GM10847 (cell line): ENCODE measurements around the gene ZNF506.

ENCODE experiments used
- POLR2A ChIP-seq: IDR thresholded peaks from 2 replicates; pipeline ENCODE4 v1.6.1; 2011; ENCODE audit not compliant: insufficient read length; ENCODE audit errors: extremely low read depth

The ZNF506 gene

GRCh38 chr19:19747357-19748220, 74.0 kb downstream of the ZNF506 start:
- TF ChIP-seq POLR2A: no peak

GRCh38 chr19:19746286-19747213, 75.0 kb downstream of the ZNF506 start:
- no peak for TF ChIP-seq POLR2A

DNA sequence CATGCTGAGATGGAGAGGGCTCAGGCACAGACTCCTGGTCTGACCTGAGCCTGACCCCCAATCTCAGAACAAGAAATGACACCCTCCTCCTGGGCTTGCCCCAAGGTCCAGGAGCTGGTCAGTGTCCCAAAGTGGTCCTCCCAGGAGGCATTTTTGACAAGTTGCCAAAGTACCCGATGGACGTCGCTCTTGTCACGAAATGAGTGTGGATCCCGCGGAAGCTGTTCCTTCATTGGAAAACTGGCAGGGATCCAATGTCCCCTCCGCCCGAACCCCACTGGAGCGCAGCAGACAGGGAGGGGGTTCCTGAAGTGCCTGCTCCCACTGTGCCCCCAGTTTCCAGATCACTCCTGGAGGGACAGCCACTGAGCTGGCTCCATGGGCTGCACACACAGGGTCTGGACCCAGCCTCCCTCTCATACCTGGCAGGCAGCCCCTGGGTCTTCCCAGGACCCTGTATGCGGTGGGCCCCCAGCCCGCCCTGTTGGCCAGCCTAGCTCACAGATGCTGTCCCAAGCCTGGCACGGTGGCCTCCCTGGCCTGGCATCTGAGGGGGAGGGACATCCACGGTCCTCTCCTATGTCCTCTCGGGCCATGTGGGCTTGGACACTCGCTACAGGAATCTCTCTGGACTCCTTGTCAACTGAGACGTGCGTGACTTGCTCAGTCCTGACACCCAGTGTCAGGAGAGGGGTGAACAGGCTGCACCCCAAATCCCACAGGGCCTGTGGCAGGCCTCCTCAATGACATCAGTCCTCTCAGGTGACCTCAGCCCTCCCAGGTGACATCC, 75.9 kb downstream of the ZNF506 start:
- TF ChIP-seq POLR2A: no peak

GRCh38 chr19:19744641-19745040, 76.9 kb downstream of the ZNF506 start:
- TF ChIP-seq POLR2A: no peak

DNA sequence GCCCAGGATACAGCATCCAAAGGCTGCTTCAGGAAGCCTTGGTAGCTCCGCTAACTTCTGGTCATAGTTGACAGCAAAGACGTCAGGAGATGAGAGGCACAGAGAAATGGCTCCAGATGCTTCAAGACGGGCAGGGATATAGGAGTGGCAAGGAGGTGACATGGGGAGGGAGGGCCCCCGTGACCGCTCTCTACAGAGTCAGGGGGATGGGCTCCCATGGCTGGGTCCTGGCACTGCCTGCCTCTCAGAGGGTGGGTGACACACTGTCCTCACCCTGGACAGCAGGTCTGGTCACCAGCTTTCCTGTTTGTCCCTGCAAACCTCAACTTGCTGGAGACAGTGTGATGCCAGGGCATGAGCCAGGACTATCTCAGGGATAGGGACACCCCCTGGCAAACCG, 78.4 kb downstream of the ZNF506 start:
- no peak for TF ChIP-seq POLR2A

GRCh38 chr19:19742773-19743172, 78.8 kb downstream of the ZNF506 start:
- no peak for TF ChIP-seq POLR2A
